Naive B cell (primary cell): ENCODE measurements around the gene ZC3H4. TPM values are rescaled to one million over a fixed set of nuclear protein-coding genes. Genes with fewer than 3 reads are reported as not detected.

Experiments used
- ATAC-seq, 2 donors: fragments of 150-1000 bp; cut with Tn5 transposase; 2 replicates each; pipeline ENCODE4 v1.10.0; 2021; ENCODE audit warnings: low read depth in 2 of 2, mild to moderate bottlenecking in 2 of 2, moderate library complexity in 2 of 2
- DNase-seq: peaks from one replicate; pipeline ENCODE4 v3.0.0; 2022
- H3K27ac Mint-ChIP-seq, 6 donors: one replicate each; pipeline ENCODE4 v1.8.0; 2020 to 2022; ENCODE audit warnings: mild to moderate bottlenecking in 6 of 6, mixed read lengths in 6 of 6, moderate library complexity in 5 of 6, inconsistent platforms in 2 of 6
- H3K27me3 Mint-ChIP-seq, 3 donors: one replicate each; pipeline ENCODE4 v1.8.0; 2021 to 2022; ENCODE audit warnings: mixed read lengths in 3 of 3, mild to moderate bottlenecking in 1 of 3
- H3K36me3 Mint-ChIP-seq, 2 donors: one replicate each; pipeline ENCODE4 v1.8.0; 2020 to 2022; ENCODE audit warnings: mixed read lengths in 2 of 2, inconsistent platforms in 1 of 2, mild to moderate bottlenecking in 1 of 2
- H3K4me1 Mint-ChIP-seq, 3 donors: one replicate each; pipeline ENCODE4 v1.8.0; 2020 to 2022; ENCODE audit warnings: mixed read lengths in 3 of 3, inconsistent platforms in 1 of 3, mild to moderate bottlenecking in 1 of 3, moderate library complexity in 1 of 3
- H3K4me3 Mint-ChIP-seq, 8 donors: one replicate each; pipeline ENCODE4 v1.8.0; 2020 to 2022; ENCODE audit warnings: mild to moderate bottlenecking in 8 of 8, mixed read lengths in 8 of 8, moderate library complexity in 8 of 8, inconsistent platforms in 2 of 8
- H3K9me3 Mint-ChIP-seq, 7 donors: one replicate each; pipeline ENCODE4 v1.8.0; 2020 to 2022; ENCODE audit warnings: mixed read lengths in 7 of 7, mild to moderate bottlenecking in 5 of 7, inconsistent platforms in 2 of 7, moderate library complexity in 1 of 7
- polyA plus RNA-seq, 6 donors: library from polyadenylated mRNA; unstranded; fragments of 300-500 nt; fragmentation: Illumina TruSeq; gene quantifications; one replicate each; pipeline ENCODE4 v1.2.3, GENCODE V29; 2021; ENCODE audit warnings: low read depth in 6 of 6

Gene ZC3H4
- polyA plus RNA-seq, 6 donors from 2014 or later = 0.46 to 2.6 (median 1.6) TPM

DNA sequence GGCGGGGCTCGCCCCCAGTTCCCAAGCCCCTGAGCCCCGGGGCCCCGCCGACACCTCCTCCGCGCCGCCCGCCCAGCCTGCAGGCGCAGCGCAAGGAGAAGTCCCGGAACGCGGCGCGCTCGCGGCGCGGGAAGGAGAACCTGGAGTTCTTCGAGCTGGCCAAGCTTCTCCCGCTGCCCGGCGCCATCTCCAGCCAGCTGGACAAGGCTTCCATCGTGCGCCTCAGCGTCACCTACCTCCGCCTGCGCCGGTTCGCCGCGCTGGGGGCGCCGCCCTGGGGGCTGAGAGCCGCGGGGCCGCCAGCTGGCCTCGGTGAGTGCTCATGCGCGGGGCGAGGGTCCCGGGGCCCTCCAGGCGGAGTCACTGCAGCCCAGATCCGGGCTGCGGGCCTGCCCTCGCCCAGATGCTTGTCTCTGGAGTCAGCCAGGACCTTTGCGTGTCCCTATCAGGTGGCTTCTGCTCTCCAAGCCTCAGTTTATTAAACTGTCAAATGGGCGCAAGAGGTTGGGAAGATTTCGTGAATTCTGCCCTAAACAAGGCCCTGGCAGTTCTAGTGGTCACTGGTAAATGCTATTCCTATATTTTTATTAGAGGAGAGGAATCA, 91.9 kb downstream of the ZC3H4 start:
- H3K36me3 Mint-ChIP-seq = no peaks in the 10 kb centered on the region
- DNase-seq (no peak), ATAC-seq (no peak)
- H3K27ac Mint-ChIP-seq = no peak overlapping the region
- peak overlapping the region in 4 of 8 donors; percentile 46 to 65 (median 54) for H3K4me3 Mint-ChIP-seq
- peaks cover 0 to 3% (median 0%) of the 10 kb centered on the region in 7 donors for H3K9me3 Mint-ChIP-seq
- peaks cover 7 to 19% (median 12%) of the 10 kb centered on the region in 3 donors for H3K4me1 Mint-ChIP-seq
- H3K27me3 Mint-ChIP-seq = peaks cover 32 to 63% (median 36%) of the 10 kb centered on the region in 3 donors

- no peak for DNase-seq
- Mint-ChIP-seq H3K27me3 (peaks cover 26 to 59% (median 32%) of the 10 kb centered on the region in 3 donors), H3K36me3 (no peaks in the 10 kb centered on the region), H3K27ac (no peak overlapping the region), H3K4me1 (peaks cover 7 to 19% (median 12%) of the 10 kb centered on the region in 3 donors), H3K4me3 (peak overlapping the region in 6 of 8 donors; percentile 9 to 70 (median 54)), H3K9me3 (peaks cover 0 to 1% (median 0%) of the 10 kb centered on the region in 7 donors)
- no peak for ATAC-seq
These were observed 92.5 kb downstream of the ZC3H4 start for GRCh38 chr19:47020992-47021496.

DNA sequence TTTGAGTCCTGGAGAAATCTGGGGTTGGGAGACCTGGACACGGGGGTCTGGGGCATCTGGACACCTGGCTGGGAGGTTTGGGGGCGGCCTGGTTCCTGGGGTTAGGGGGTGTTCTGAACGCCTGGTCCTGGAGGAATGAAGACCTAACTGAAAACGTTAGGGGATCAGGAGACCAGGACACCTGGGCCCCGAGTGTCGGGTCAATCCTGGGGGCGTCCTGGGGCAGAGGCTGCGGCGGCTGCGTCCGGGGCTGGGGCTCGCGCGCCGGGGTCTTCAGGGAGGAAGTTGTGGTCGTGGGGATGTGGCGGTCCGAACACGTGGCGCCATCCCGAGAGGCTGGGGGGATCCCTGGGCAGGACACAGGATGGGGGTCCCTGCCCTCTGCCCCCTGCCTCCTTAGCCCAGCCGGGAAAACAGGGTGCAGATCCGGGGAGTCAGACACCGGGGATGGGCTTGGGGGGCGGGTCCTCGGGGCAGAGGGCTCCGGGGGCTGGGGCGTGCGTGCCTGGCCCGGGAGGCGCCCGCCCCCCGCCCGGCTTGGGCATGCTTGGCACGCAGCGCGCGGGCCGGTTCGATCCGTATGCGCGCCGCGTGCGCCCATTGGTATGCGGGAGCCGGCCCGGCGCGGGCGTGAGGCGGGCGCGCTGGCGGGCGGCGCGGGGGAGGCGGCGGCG, 93.3 kb downstream of the ZC3H4 start:
- peaks cover 7 to 19% (median 12%) of the 10 kb centered on the region in 3 donors for H3K4me1 Mint-ChIP-seq
- peak overlapping the region in 1 of 6 donors; percentile 47 for H3K27ac Mint-ChIP-seq
- H3K4me3 Mint-ChIP-seq = peak overlapping the region in 6 of 8 donors; percentile 49 to 86 (median 67)
- H3K9me3 Mint-ChIP-seq = no peaks in the 10 kb centered on the region
- no peaks in the 10 kb centered on the region for H3K36me3 Mint-ChIP-seq
- ATAC-seq (no peak), DNase-seq (no peak)
- H3K27me3 Mint-ChIP-seq = peaks cover 28 to 58% (median 29%) of the 10 kb centered on the region in 3 donors

- H3K27ac Mint-ChIP-seq = peak within 1 kb of the TSS in 2 of 6 donors; percentile 51 to 53
- H3K4me1 Mint-ChIP-seq = peaks cover 7 to 19% (median 12%) of the 10 kb centered on the region in 3 donors
- ATAC-seq = peak; percentile 21 to 44
- H3K4me3 Mint-ChIP-seq = peak within 1 kb of the TSS; percentile 38 to 86 (median 67)
- no peaks in the 10 kb centered on the region for H3K9me3 Mint-ChIP-seq
- no peaks in the 10 kb centered on the region for H3K36me3 Mint-ChIP-seq
- no peak for DNase-seq
- H3K27me3 Mint-ChIP-seq = peaks cover 28 to 54% (median 29%) of the 10 kb centered on the region in 3 donors
These were observed 94.0 kb downstream of the ZC3H4 start, which contains the start of gene NPAS1 for GRCh38 chr19:47019431-47020041. NPAS1 (plus strand) TSS chr19:47019837; CDS start chr19:47021048, 1,211 bp downstream.

DNA sequence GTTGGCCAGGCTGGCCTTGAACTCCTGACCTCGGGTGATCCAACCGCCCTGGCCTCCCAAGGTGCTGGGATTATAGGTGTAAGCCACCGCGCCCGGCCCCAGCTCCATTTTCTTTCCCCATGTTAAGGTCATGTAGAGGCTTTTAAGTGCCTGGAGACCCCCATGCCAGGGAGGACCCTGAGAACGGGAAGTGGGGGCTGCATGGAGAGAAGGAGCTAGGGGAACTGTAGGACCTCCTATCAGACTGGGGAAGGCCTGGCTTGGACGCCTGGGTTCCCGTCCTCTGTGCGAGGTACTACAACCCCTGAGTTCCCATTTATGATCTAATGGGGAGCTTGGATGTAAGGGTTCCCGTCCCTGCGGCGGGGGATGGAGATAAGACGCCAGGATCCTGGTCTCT, 94.7 kb downstream of the ZC3H4 start:
- ATAC-seq (no peak), DNase-seq (no peak)
- Mint-ChIP-seq H3K27me3 (peaks cover 28 to 54% (median 29%) of the 10 kb centered on the region in 3 donors), H3K36me3 (no peaks in the 10 kb centered on the region), H3K4me3 (peak overlapping the region in 7 of 8 donors; percentile 38 to 70 (median 52)), H3K4me1 (peaks cover 7 to 19% (median 12%) of the 10 kb centered on the region in 3 donors), H3K9me3 (no peaks in the 10 kb centered on the region), H3K27ac (peak overlapping the region in 1 of 6 donors; percentile 51)

Other genes with a start within 250 kb of the ZC3H4 start
- gene NPAS1, start 93.9 kb downstream of the ZC3H4 start, polyA plus RNA-seq = under 1 TPM in 4 of 6 donors, not detected in 2; 0.19 to 0.61 (median 0.40) TPM
- 100 to 1,000 TPM in 5 of 6 donors, 10 to 100 TPM in 1; 84.6 to 148 (median 123) TPM for gene TMEM160, start 65.2 kb downstream of the ZC3H4 start, polyA plus RNA-seq
- gene SAE1, start 17.1 kb upstream of the ZC3H4 start, polyA plus RNA-seq = 10 to 100 TPM; 74.7 to 97.1 (median 78.9) TPM
- gene BBC3, start 117.4 kb upstream of the ZC3H4 start, polyA plus RNA-seq = 1 to 10 TPM in 2 of 6 donors, under 1 TPM in 4; 0.32 to 1.4 (median 0.70) TPM
- 10 to 100 TPM in 2 of 6 donors, 1 to 10 TPM in 4; 7.8 to 13.2 (median 8.8) TPM for gene CCDC9, start 142.7 kb upstream of the ZC3H4 start, polyA plus RNA-seq
- gene INAFM1, start 161.1 kb upstream of the ZC3H4 start, polyA plus RNA-seq = 1 to 10 TPM; 3.9 to 7.7 (median 5.6) TPM
- gene C5AR1, start 196.1 kb upstream of the ZC3H4 start, polyA plus RNA-seq = under 1 TPM in 5 of 6 donors, not detected in 1; 0.16 to 0.95 (median 0.21) TPM
- gene C5AR2, start 218.4 kb upstream of the ZC3H4 start, polyA plus RNA-seq = not detected
- gene DHX34, start 235.5 kb upstream of the ZC3H4 start, polyA plus RNA-seq = 10 to 100 TPM in 1 of 6 donors, 1 to 10 TPM in 4, not detected in 1; 3.0 to 13.3 (median 4.1) TPM